ES-I3 (cell line): ENCODE measurements around the gene GCG.

Source experiments
- H3K36me3 ChIP-seq: 2 replicates; pipeline ENCODE4 v1.6.1; 2013; ENCODE audit warnings: mild to moderate bottlenecking, low read length, control low read depth, moderate library complexity; ENCODE audit not compliant: insufficient read depth
- H3K4me1 ChIP-seq: 2 replicates; pipeline ENCODE4 v1.6.1; 2013; ENCODE audit warnings: mild to moderate bottlenecking, control low read depth, low read length; ENCODE audit not compliant: insufficient read depth
- H3K9ac ChIP-seq: 2 replicates; pipeline ENCODE4 v1.6.1; 2013; ENCODE audit warnings: low read depth, mild to moderate bottlenecking, low read length, moderate library complexity
- H3K9me3 ChIP-seq: 2 replicates; pipeline ENCODE4 v1.6.1; 2013; ENCODE audit warnings: mild to moderate bottlenecking, low read length, moderate library complexity; ENCODE audit not compliant: control insufficient read depth, insufficient read depth

GCG gene

GRCh38 chr2:162103443-162104009 is 48.5 kb downstream of the GCG start:
- no peaks in the 10 kb centered on the region for H3K4me1 ChIP-seq
- H3K36me3 ChIP-seq = no peaks in the 10 kb centered on the region
- H3K9me3 ChIP-seq = no peaks in the 10 kb centered on the region
- H3K9ac ChIP-seq = no peak overlapping the region

- Histone ChIP-seq H3K9ac (no peak overlapping the region), H3K9me3 (no peaks in the 10 kb centered on the region), H3K4me1 (no peaks in the 10 kb centered on the region), H3K36me3 (no peaks in the 10 kb centered on the region)
Observed at GRCh38 chr2:162100579-162100978, 51.5 kb downstream of the GCG start.

- H3K9me3 ChIP-seq = no peaks in the 10 kb centered on the region
- H3K9ac ChIP-seq = no peak overlapping the region
- H3K36me3 ChIP-seq = no peaks in the 10 kb centered on the region
- no peaks in the 10 kb centered on the region for H3K4me1 ChIP-seq
Observed at GRCh38 chr2:162099836-162100235, 52.2 kb downstream of the GCG start.
